AML-193 (cell line): ENCODE results near the gene CORO6.

ENCODE experiments used
- DNase-seq, 2 experiments: peaks; one replicate each; lab custom pipeline; 2025; lab: John Stamatoyannopoulos, UW

CORO6 gene

GRCh38 chr17:29577385-29578211 lies 45.1 kb downstream of the CORO6 start:
- DNase-seq, result no peak

GRCh38 chr17:29577001-29577370 lies 45.7 kb downstream of the CORO6 start:
- DNase-seq, result no peak

- no peak for DNase-seq
Measured at GRCh38 chr17:29576214-29577000, 46.3 kb downstream of the CORO6 start.

- no peak for DNase-seq
Measured at GRCh38 chr17:29575511-29576213, 47.0 kb downstream of the CORO6 start.

- no peak for DNase-seq
Measured at GRCh38 chr17:29574732-29575510, 47.8 kb downstream of the CORO6 start.

- no peak for DNase-seq
Measured at GRCh38 chr17:29573871-29574731, 48.6 kb downstream of the CORO6 start.

GRCh38 chr17:29573558-29573869 lies 49.2 kb downstream of the CORO6 start:
- no peak for DNase-seq

- no peak for DNase-seq
Measured at GRCh38 chr17:29572691-29573557, 49.8 kb downstream of the CORO6 start.

- no peak for DNase-seq
Measured at GRCh38 chr17:29571883-29572681, 50.6 kb downstream of the CORO6 start.

- DNase-seq, result no peak
Measured at GRCh38 chr17:29571486-29571882, 51.2 kb downstream of the CORO6 start.

- DNase-seq, result no peak
Measured at GRCh38 chr17:29570521-29570920, 52.2 kb downstream of the CORO6 start.

GRCh38 chr17:29569245-29569950 lies 53.3 kb downstream of the CORO6 start:
- no peak for DNase-seq

GRCh38 chr17:29568331-29569244 lies 54.1 kb downstream of the CORO6 start, which contains the start of gene TP53I13:
TSS of gene TP53I13 (plus strand) at chr17:29568701. CDS start at chr17:29568759, 58 bp downstream.
- peak; percentile 81 to 84 for DNase-seq

- DNase-seq, result peak; percentile 48 to 69
Measured at GRCh38 chr17:29567554-29568330, 55.0 kb downstream of the CORO6 start.

GRCh38 chr17:29567304-29567553 lies 55.5 kb downstream of the CORO6 start:
- no peak for DNase-seq

GRCh38 chr17:29566473-29567303 lies 56.0 kb downstream of the CORO6 start, which contains the start of gene ABHD15:
TSS of gene ABHD15 (minus strand) at chr17:29567037. CDS start at chr17:29566966, 71 bp downstream.
- DNase-seq, result peak; percentile 71 to 79
